NOMO-1 treated with dmso at 0.1 percent for 144 hours (cell line): Measurements from ENCODE around the gene ROBO1.

Experiments used
- DNase-seq: peaks from one replicate; lab custom pipeline; 2025; ENCODE audit not compliant: unreplicated experiment; lab: John Stamatoyannopoulos, UW

Gene ROBO1

GRCh38 chr3:79385211-79385610, 382.6 kb downstream of the ROBO1 start:
- DNase-seq, result no peak

- DNase-seq, result no peak
Measured at GRCh38 chr3:79383402-79384012, 384.3 kb downstream of the ROBO1 start.

- DNase-seq, result no peak
Measured at GRCh38 chr3:79380581-79380980, 387.2 kb downstream of the ROBO1 start.

- no peak for DNase-seq
Measured at GRCh38 chr3:79378064-79378463, 389.7 kb downstream of the ROBO1 start.

- no peak for DNase-seq
Measured at GRCh38 chr3:79369306-79369705, 398.5 kb downstream of the ROBO1 start.

- no peak for DNase-seq
Measured at GRCh38 chr3:79368403-79368802, 399.4 kb downstream of the ROBO1 start.

GRCh38 chr3:79367803-79368202, 400.0 kb downstream of the ROBO1 start:
- no peak for DNase-seq

- DNase-seq, result no peak
Measured at GRCh38 chr3:79367066-79367465, 400.7 kb downstream of the ROBO1 start.

GRCh38 chr3:79366414-79366813, 401.4 kb downstream of the ROBO1 start:
- DNase-seq, result no peak

- DNase-seq, result no peak
Measured at GRCh38 chr3:79364784-79365183, 403.0 kb downstream of the ROBO1 start.

GRCh38 chr3:79362571-79363270, 405.1 kb downstream of the ROBO1 start:
- no peak for DNase-seq

GRCh38 chr3:79361748-79362378, 405.9 kb downstream of the ROBO1 start:
- peak; percentile 11 for DNase-seq

GRCh38 chr3:79358327-79358726, 409.5 kb downstream of the ROBO1 start:
- DNase-seq, result no peak

GRCh38 chr3:79354179-79354688, 413.6 kb downstream of the ROBO1 start:
- peak; percentile 47 for DNase-seq

- DNase-seq, result no peak
Measured at GRCh38 chr3:79351699-79352098, 416.1 kb downstream of the ROBO1 start.

GRCh38 chr3:79344876-79345871, 422.6 kb downstream of the ROBO1 start:
- DNase-seq, result no peak

GRCh38 chr3:79341961-79342360, 425.8 kb downstream of the ROBO1 start:
- DNase-seq, result no peak

GRCh38 chr3:79339846-79340245, 428.0 kb downstream of the ROBO1 start:
- DNase-seq, result no peak

- DNase-seq, result no peak
Measured at GRCh38 chr3:79337798-79338197, 430.0 kb downstream of the ROBO1 start.

GRCh38 chr3:79329154-79329553, 438.6 kb downstream of the ROBO1 start:
- DNase-seq, result no peak

- DNase-seq, result no peak
Measured at GRCh38 chr3:79326642-79327041, 441.2 kb downstream of the ROBO1 start.
